AG10803 (cell line): Measurements from ENCODE around the gene CDKAL1.
"Not testable (repeated sequence)": the region's sequence is repeated elsewhere in the genome, so short reads cannot be mapped to it uniquely, and the experiment has no call there.

Experiments used
- DNase-seq: peaks from one replicate; pipeline ENCODE4 v3.0.0; 2010; ENCODE audit warnings: low read depth
- H3K4me3 ChIP-seq: 2 replicates; pipeline ENCODE4 v1.5.1; 2011; ENCODE audit warnings: mild to moderate bottlenecking, low read length, control low read depth
- TF ChIP-seq, protein P1 (sequence below): conservative IDR thresholded peaks from 2 replicates; pipeline ENCODE4 v1.5.1; 2011; ENCODE audit warnings: mild to moderate bottlenecking, low read length, control low read depth, inconsistent platforms

Gene CDKAL1

DNA sequence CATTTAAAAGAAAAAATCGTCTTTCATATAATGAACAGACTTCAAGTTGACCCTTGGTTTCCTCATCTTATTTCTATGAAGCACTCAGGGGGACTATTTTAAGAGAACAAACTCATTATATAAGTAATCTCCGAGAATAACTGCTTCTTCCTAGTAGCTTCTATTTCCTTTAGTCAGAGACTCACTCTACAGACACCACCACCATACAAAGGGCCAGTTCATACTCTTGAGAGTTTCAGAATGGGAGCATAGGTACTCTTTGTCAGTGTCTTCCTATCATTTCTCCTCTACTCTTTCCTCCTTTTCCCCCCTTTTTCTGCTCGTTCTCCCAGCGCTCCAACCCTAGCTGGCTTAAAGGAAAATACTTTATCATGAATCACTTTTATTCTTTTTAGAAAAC, 104.9 kb downstream of the CDKAL1 start:
- TF ChIP-seq, protein P1, sequence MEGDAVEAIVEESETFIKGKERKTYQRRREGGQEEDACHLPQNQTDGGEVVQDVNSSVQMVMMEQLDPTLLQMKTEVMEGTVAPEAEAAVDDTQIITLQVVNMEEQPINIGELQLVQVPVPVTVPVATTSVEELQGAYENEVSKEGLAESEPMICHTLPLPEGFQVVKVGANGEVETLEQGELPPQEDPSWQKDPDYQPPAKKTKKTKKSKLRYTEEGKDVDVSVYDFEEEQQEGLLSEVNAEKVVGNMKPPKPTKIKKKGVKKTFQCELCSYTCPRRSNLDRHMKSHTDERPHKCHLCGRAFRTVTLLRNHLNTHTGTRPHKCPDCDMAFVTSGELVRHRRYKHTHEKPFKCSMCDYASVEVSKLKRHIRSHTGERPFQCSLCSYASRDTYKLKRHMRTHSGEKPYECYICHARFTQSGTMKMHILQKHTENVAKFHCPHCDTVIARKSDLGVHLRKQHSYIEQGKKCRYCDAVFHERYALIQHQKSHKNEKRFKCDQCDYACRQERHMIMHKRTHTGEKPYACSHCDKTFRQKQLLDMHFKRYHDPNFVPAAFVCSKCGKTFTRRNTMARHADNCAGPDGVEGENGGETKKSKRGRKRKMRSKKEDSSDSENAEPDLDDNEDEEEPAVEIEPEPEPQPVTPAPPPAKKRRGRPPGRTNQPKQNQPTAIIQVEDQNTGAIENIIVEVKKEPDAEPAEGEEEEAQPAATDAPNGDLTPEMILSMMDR = no peak
- H3K4me3 ChIP-seq = no peak overlapping the region
- DNase-seq = no peak

DNA sequence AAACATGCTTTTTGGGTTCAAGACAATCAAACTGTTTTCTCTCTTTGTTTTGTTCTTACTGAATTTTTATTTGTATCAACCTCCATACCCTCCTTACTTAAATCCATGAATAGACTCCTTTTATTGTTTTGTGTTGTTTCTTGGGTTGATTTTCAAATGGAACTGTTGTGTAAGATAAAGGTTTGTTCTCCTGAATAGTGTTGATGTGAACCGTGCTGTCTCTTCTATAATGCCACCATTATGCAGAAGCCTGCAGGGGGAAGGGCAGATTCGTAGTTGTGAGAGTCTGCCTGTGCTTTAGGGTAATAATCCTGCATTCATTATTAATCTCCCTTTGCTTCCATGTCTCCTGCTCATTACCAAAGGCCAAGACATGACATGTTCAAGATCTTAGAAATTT, 105.9 kb downstream of the CDKAL1 start:
- H3K4me3 ChIP-seq = no peak overlapping the region
- TF ChIP-seq, protein P1 = no peak
- no peak for DNase-seq

DNA sequence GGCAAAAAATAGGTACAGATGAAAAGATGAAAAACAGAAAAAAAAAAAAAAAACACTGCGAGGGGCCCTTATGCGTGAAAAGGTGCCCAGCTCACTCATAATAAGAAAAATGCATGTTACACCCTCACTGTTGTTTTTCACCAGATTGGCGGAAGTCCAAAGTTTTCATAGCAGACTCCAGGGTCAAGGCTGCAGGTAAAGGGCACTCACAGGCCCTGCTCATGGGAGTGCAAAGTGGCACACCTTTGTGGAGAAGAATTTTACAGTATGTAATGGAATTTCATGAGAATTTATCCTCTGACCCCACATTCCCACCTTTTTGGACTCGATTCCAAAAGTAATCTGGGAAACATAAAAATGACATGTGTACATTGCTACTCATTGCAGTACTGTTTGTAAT, 108.2 kb downstream of the CDKAL1 start:
- TF ChIP-seq, protein P1 = no peak
- no peak overlapping the region for H3K4me3 ChIP-seq
- no peak for DNase-seq

DNA sequence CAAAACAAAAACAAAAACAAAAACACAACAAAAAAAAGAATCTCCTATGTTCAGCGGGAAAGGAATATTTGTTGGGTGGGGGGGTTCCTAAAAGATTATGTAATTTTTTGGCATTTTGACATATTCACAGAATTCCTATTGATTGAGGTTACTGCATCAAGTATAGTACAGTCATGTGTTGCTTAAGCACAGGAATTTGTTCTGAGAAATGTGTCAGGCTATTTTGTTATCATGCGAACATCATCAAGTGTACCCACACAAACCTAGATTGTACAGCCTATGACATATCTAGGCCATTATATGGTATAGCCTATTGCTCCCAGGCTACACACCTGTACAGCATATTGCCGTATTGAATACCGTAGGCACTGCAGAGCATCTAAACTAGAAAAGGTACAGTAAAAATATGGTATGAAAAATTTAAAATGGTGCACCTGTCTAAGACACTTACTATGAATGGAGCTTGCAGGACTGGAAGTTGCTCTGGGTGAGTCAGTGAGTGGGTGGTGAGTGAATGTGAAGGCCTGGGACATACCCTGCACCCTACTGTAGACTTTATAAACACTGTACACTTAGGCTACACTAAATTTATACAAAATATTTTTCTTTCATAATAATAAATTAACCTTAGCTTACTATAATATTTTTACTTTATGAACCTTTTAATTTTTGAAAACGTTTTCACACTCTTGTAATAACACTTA, 110.6 kb downstream of the CDKAL1 start:
- no peak overlapping the region for H3K4me3 ChIP-seq
- TF ChIP-seq, protein P1 = no peak
- DNase-seq = peak; percentile 44

DNA sequence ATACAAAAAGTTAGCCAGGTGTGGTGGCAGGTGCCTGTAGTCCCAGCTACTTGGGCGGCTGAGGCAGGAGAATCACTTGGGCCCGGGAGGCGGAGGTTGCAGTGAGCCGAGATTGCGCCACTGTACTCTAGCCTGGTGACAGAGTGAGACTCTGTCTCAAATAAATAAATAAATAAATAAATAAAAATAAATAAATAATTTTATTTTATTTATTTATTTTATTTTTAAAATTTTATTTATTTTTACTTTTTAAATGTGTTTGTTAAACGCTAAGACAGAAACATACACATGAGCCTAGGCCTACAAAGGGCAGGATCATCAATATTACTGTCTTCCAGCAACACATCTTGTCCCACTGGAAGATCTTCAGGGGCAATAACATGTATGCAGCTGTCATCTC, 111.3 kb downstream of the CDKAL1 start:
- H3K4me3 ChIP-seq, DNase-seq: not testable (repeated sequence)

DNA sequence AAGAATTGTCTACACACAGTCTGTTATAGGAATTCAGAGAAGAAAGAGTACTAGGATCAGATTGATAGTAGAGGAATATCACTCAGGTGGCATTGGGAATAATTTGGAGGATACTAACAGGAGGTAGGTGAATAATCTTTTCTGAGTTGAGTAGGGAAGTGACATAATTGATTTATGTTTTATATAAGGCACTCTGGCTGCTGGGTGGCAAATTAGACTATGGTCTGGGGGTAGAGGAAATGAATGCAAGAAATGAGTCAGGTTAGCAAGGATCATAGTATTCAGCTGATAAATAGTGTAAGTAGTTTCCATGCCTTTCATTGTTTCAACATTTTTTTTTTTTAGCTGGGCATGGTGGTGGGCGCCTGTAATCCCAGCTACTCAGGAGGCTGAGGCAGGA, 113.3 kb downstream of the CDKAL1 start:
- TF ChIP-seq, protein P1 = no peak
- DNase-seq = no peak
- H3K4me3 ChIP-seq = no peak overlapping the region

DNA sequence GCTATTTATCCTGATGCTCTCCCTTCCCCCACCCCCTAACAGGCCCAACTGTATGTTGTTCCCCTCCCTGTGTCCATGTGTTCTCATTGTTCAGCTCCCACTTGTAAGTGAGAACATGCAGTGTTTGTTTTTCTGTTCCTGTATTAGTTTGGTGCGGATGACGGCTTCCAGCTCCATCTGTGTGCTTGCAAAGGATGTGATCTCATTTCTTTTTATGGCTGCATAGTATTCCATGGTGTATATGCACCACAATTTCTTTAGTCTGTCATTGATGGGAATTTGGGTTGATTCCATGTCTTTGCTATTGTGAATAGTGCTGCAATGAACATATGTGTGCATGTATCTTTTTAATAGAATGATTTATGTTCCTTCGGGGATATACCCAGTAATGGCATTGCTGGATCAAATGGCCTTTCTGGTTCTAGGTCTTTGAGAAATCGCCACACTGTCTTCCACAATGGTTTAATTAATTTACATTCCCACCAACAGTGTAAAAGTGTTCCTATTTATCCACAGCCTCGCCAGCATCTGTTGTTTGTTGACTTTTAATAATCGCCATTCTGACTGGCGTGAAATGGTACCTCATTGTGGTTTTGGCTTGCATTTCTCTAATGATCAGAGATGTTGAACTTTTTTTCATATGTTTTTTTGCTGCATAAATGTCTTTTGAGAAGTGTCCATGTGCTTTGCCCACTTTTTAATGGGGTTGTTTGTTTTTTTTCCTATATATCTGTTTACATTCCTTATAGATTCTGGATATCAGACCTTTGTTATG, 115.6 kb downstream of the CDKAL1 start:
- not testable (repeated sequence) for H3K4me3 ChIP-seq, DNase-seq
